ENCODE measurements around the gene B9D2.

GRCh38 chr19:41397086-41398049 lies 33.4 kb upstream of the B9D2 start, which contains the start of the genes BCKDHA and EXOSC5:
- TF ChIP-seq, protein P1, sequence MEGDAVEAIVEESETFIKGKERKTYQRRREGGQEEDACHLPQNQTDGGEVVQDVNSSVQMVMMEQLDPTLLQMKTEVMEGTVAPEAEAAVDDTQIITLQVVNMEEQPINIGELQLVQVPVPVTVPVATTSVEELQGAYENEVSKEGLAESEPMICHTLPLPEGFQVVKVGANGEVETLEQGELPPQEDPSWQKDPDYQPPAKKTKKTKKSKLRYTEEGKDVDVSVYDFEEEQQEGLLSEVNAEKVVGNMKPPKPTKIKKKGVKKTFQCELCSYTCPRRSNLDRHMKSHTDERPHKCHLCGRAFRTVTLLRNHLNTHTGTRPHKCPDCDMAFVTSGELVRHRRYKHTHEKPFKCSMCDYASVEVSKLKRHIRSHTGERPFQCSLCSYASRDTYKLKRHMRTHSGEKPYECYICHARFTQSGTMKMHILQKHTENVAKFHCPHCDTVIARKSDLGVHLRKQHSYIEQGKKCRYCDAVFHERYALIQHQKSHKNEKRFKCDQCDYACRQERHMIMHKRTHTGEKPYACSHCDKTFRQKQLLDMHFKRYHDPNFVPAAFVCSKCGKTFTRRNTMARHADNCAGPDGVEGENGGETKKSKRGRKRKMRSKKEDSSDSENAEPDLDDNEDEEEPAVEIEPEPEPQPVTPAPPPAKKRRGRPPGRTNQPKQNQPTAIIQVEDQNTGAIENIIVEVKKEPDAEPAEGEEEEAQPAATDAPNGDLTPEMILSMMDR (conservative IDR thresholded peaks at IDR 0.05 in 1 of 2, IDR thresholded peaks at IDR 0.05 in 1 of 2; ENCODE audit: low read depth in 1 of 2, low read length in 2 of 2), result no peak
- TF ChIP-seq EZH2 (IDR thresholded peaks at IDR 0.05; ENCODE audit: low read length, missing control alignments), result no peak
